HL-60 (cell line): Measurements from ENCODE around the gene NACC2.

Source experiments
- DNase-seq, 2 experiments: peaks; one replicate each; pipeline ENCODE4 v3.0.0-alpha.2; 2010 to 2020; ENCODE audit warnings: low read depth in 1 of 2, low spot score in 1 of 2
- H3K27ac ChIP-seq: fragments of 250-450 bp; sonication (Bioruptor Pico); replicated peaks from 2 replicates; pipeline ENCODE4 v1.5.1; 2020; ENCODE audit warnings: mild to moderate bottlenecking, moderate library complexity
- H3K27me3 ChIP-seq: fragments of 250-450 bp; sonication (Bioruptor Pico); 2 replicates; pipeline ENCODE4 v1.5.1; 2021; ENCODE audit warnings: mild to moderate bottlenecking, moderate library complexity; ENCODE audit not compliant: insufficient read depth, poor library complexity, severe bottlenecking
- H3K4me3 ChIP-seq: replicated peaks from 2 replicates; pipeline ENCODE4 v1.5.1; 2011; ENCODE audit warnings: mild to moderate bottlenecking, control low read depth, low read length; ENCODE audit not compliant: insufficient read depth
- CTCF ChIP-seq: IDR thresholded peaks from one replicate; pipeline ENCODE4 v1.5.1; 2011; ENCODE audit warnings: low read length, control low read depth, inconsistent platforms; ENCODE audit not compliant: insufficient read depth
- GABPA ChIP-seq: IDR thresholded peaks from 2 replicates; pipeline ENCODE4 v1.6.1; 2012; ENCODE audit warnings: low read depth
- POLR2AphosphoS5 ChIP-seq: IDR thresholded peaks from 2 replicates; pipeline ENCODE4 v1.6.1; 2012; ENCODE audit warnings: low read depth
- SPI1 ChIP-seq: IDR thresholded peaks from 2 replicates; pipeline ENCODE4 v1.6.1; 2012; ENCODE audit warnings: low read depth, mild to moderate bottlenecking, borderline replicate concordance
- TF ChIP-seq, protein P1 (sequence below): IDR thresholded peaks from 2 replicates; pipeline ENCODE4 v1.6.1; 2012; ENCODE audit warnings: low read depth; ENCODE audit not compliant: insufficient replicate concordance

NACC2 gene

GRCh38 chr9:136011376-136011702, 83.8 kb downstream of the NACC2 start:
- no peak for DNase-seq
- no peaks in the 10 kb centered on the region for H3K27me3 ChIP-seq
- no peak overlapping the region for H3K27ac ChIP-seq
- no peak overlapping the region for H3K4me3 ChIP-seq
- TF ChIP-seq CTCF (no peak), SPI1 (no peak), GABPA (no peak), POLR2AphosphoS5 (no peak)
- TF ChIP-seq, protein P1, sequence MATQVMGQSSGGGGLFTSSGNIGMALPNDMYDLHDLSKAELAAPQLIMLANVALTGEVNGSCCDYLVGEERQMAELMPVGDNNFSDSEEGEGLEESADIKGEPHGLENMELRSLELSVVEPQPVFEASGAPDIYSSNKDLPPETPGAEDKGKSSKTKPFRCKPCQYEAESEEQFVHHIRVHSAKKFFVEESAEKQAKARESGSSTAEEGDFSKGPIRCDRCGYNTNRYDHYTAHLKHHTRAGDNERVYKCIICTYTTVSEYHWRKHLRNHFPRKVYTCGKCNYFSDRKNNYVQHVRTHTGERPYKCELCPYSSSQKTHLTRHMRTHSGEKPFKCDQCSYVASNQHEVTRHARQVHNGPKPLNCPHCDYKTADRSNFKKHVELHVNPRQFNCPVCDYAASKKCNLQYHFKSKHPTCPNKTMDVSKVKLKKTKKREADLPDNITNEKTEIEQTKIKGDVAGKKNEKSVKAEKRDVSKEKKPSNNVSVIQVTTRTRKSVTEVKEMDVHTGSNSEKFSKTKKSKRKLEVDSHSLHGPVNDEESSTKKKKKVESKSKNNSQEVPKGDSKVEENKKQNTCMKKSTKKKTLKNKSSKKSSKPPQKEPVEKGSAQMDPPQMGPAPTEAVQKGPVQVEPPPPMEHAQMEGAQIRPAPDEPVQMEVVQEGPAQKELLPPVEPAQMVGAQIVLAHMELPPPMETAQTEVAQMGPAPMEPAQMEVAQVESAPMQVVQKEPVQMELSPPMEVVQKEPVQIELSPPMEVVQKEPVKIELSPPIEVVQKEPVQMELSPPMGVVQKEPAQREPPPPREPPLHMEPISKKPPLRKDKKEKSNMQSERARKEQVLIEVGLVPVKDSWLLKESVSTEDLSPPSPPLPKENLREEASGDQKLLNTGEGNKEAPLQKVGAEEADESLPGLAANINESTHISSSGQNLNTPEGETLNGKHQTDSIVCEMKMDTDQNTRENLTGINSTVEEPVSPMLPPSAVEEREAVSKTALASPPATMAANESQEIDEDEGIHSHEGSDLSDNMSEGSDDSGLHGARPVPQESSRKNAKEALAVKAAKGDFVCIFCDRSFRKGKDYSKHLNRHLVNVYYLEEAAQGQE, result no peak

DNA sequence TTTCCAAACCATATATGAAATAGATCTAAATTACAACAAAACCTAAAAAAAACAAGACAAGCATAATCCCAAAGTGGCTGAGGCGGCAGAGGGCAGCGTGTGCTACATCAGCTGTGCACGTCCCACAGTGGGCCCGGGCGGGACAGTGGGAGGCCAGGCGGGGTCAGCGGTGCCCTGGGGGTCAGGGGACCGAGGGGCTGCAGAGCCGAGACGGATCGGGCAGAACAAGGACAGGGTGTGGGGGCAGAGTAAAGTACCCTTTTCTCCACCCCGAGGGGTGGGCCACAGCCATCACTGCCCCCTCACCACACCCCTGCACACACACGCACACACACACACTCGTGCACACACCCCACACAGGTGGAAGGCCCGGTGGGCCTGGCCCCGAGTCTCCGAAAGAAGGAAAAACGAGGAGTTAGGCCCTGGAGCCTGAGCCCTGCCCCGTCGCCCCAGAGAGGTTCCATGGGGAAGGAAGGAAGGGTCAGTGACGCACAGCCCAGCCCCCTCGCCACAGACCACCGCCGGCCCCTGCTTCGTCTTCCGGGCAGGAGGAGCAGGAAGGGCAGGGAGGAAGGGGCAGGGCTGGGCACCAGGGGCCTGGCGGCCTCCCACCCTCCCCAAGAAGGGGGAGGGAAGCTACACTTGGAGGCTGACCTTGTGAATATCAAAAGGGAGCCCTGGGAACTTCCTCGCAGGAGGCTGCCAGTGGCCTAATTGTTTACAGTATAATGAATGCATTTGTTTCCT, 84.3 kb downstream of the NACC2 start:
- no peak for DNase-seq
- TF ChIP-seq GABPA (no peak), CTCF (no peak), SPI1 (no peak)
- TF ChIP-seq, protein P1, result no peak
- H3K27ac ChIP-seq, result no peak overlapping the region
- H3K4me3 ChIP-seq, result no peak overlapping the region
- H3K27me3 ChIP-seq, result no peaks in the 10 kb centered on the region

DNA sequence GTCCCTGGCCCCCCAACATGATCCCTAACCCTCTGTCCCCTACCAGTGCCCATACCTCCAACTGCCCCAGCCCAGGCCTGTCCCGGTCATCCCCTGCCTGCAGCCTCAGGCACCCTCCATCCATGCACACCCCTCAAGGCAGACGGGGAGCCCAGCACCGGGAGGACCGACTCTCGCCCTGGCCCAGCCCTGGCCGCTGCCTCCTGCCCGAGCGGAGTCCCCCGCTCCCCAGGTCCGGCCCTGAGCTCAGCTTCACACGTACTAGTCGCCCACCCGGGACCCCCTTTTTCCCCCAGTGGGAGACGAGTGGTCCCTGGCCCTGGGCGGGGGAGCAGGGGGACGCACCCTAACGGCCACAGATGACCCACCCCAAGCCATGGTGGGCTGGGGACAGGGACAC, 84.9 kb downstream of the NACC2 start:
- H3K27ac ChIP-seq, result no peak overlapping the region
- no peak for DNase-seq
- TF ChIP-seq GABPA, result no peak
- TF ChIP-seq CTCF, result no peak
- TF ChIP-seq SPI1, result no peak
- no peak for TF ChIP-seq POLR2AphosphoS5
- TF ChIP-seq, protein P1, result no peak
- no peak overlapping the region for H3K4me3 ChIP-seq
- H3K27me3 ChIP-seq, result no peaks in the 10 kb centered on the region
